ENCODE results near the gene SEC62.

The SEC62 gene
- 90.3 to 167 (median 124) reads per million in 9 experiments for total RNA-seq

GRCh38 chr3:169966428-169966950, at the start of gene SEC62:
Gene SEC62, plus strand, starts transcription at chr3:169966807. Its CDS starts 16 bp downstream, at chr3:169966823.
- DNase-seq = peak; percentile 94 to 97 (median 95)
- H3K36me3 Mint-ChIP-seq (ENCODE audit: insufficient read depth) = peaks cover 25% of the 10 kb centered on the region
- peak within 1 kb of the TSS; percentile 96 to 99 for H3K4me3 Mint-ChIP-seq
- ATAC-seq (replicated peaks) = peak; percentile 90
- H3K4me1 Mint-ChIP-seq (ENCODE audit: low read depth in 2 of 2) = peaks cover 20 to 37% of the 10 kb centered on the region in 2 donors
- peaks cover 0 to 12% of the 10 kb centered on the region in 2 donors for H3K27me3 Mint-ChIP-seq
- H3K9me3 Mint-ChIP-seq = no peaks in the 10 kb centered on the region
- H3K27ac Mint-ChIP-seq = peak within 1 kb of the TSS; percentile 99 to 100

- ATAC-seq (replicated peaks) (no peak), DNase-seq (no peak)
- Mint-ChIP-seq H3K9me3 (no peaks in the 10 kb centered on the region), H3K4me3 (no peak overlapping the region), H3K27me3 (peaks cover 9 to 29% of the 10 kb centered on the region in 2 donors), H3K36me3 (ENCODE audit: insufficient read depth) (no peaks in the 10 kb centered on the region), H3K27ac (no peak overlapping the region), H3K4me1 (ENCODE audit: low read depth in 2 of 2) (no peaks in the 10 kb centered on the region)
These were observed 43.4 kb upstream of the SEC62 start for GRCh38 chr3:169923189-169923588.

- peaks cover 9 to 29% of the 10 kb centered on the region in 2 donors for H3K27me3 Mint-ChIP-seq
These were observed 42.8 kb upstream of the SEC62 start for GRCh38 chr3:169923831-169924230.

GRCh38 chr3:169929830-169930519, 36.6 kb upstream of the SEC62 start:
- Mint-ChIP-seq H3K4me3 (no peak overlapping the region), H3K36me3 (ENCODE audit: insufficient read depth) (peaks cover 4% of the 10 kb centered on the region), H3K9me3 (no peaks in the 10 kb centered on the region), H3K27ac (no peak overlapping the region), H3K27me3 (peaks cover 35 to 58% of the 10 kb centered on the region in 2 donors), H3K4me1 (ENCODE audit: low read depth in 2 of 2) (no peaks in the 10 kb centered on the region)
- DNase-seq (no peak), ATAC-seq (replicated peaks) (no peak)

More at GRCh38 chr3:169923831-169924230, 42.8 kb upstream of the SEC62 start:
- Mint-ChIP-seq H3K36me3 (ENCODE audit: insufficient read depth) (no peaks in the 10 kb centered on the region), H3K4me3 (no peak overlapping the region), H3K27ac (no peak overlapping the region), H3K9me3 (no peaks in the 10 kb centered on the region), H3K4me1 (ENCODE audit: low read depth in 2 of 2) (no peaks in the 10 kb centered on the region)
- no peak for ATAC-seq (replicated peaks)
- no peak for DNase-seq

GRCh38 chr3:169930843-169931242, 35.8 kb upstream of the SEC62 start:
- H3K27me3 Mint-ChIP-seq = peaks cover 43 to 66% of the 10 kb centered on the region in 2 donors
- no peaks in the 10 kb centered on the region for H3K9me3 Mint-ChIP-seq
- H3K4me3 Mint-ChIP-seq = no peak overlapping the region
- DNase-seq = no peak
- peaks cover 4% of the 10 kb centered on the region for H3K36me3 Mint-ChIP-seq (ENCODE audit: insufficient read depth)
- no peak overlapping the region for H3K27ac Mint-ChIP-seq
- ATAC-seq (replicated peaks) = no peak
- H3K4me1 Mint-ChIP-seq (ENCODE audit: low read depth in 2 of 2) = no peaks in the 10 kb centered on the region

GRCh38 chr3:169931747-169932520, 34.7 kb upstream of the SEC62 start:
- no peak overlapping the region for H3K4me3 Mint-ChIP-seq
- peaks cover 36 to 59% of the 10 kb centered on the region in 2 donors for H3K27me3 Mint-ChIP-seq
- peak; percentile 54 for ATAC-seq (replicated peaks)
- H3K27ac Mint-ChIP-seq = no peak overlapping the region
- no peaks in the 10 kb centered on the region for H3K4me1 Mint-ChIP-seq (ENCODE audit: low read depth in 2 of 2)
- H3K36me3 Mint-ChIP-seq (ENCODE audit: insufficient read depth) = peaks cover 4% of the 10 kb centered on the region
- no peaks in the 10 kb centered on the region for H3K9me3 Mint-ChIP-seq
- DNase-seq = no peak

- no peak overlapping the region for H3K27ac Mint-ChIP-seq
- no peaks in the 10 kb centered on the region for H3K36me3 Mint-ChIP-seq (ENCODE audit: insufficient read depth)
- ATAC-seq (replicated peaks) (no peak), DNase-seq (no peak)
- H3K4me3 Mint-ChIP-seq = no peak overlapping the region
- H3K9me3 Mint-ChIP-seq = no peaks in the 10 kb centered on the region
- H3K4me1 Mint-ChIP-seq (ENCODE audit: low read depth in 2 of 2) = no peaks in the 10 kb centered on the region
- peaks cover 44 to 54% of the 10 kb centered on the region in 2 donors for H3K27me3 Mint-ChIP-seq
These were observed 27.3 kb upstream of the SEC62 start for GRCh38 chr3:169939320-169939719.

GRCh38 chr3:169939751-169940150, 26.9 kb upstream of the SEC62 start:
- Mint-ChIP-seq H3K4me1 (ENCODE audit: low read depth in 2 of 2) (no peaks in the 10 kb centered on the region), H3K27ac (no peak overlapping the region), H3K9me3 (no peaks in the 10 kb centered on the region)

GRCh38 chr3:169940470-169941181, 26.0 kb upstream of the SEC62 start:
- peaks cover 0 to 3% of the 10 kb centered on the region in 2 donors for H3K4me1 Mint-ChIP-seq (ENCODE audit: low read depth in 2 of 2)
- peak overlapping the region in 1 of 2 donors; percentile 20 for H3K27ac Mint-ChIP-seq
- peaks cover 31 to 49% of the 10 kb centered on the region in 2 donors for H3K27me3 Mint-ChIP-seq
- no peaks in the 10 kb centered on the region for H3K9me3 Mint-ChIP-seq
- H3K36me3 Mint-ChIP-seq (ENCODE audit: insufficient read depth) = no peaks in the 10 kb centered on the region
- ATAC-seq (replicated peaks) (peak; percentile 32), DNase-seq (no peak)
- no peak overlapping the region for H3K4me3 Mint-ChIP-seq

More at GRCh38 chr3:169939751-169940150, 26.9 kb upstream of the SEC62 start:
- DNase-seq = no peak
- H3K4me3 Mint-ChIP-seq = no peak overlapping the region
- peaks cover 40 to 51% of the 10 kb centered on the region in 2 donors for H3K27me3 Mint-ChIP-seq
- ATAC-seq (replicated peaks) = no peak
- H3K36me3 Mint-ChIP-seq (ENCODE audit: insufficient read depth) = no peaks in the 10 kb centered on the region

GRCh38 chr3:169945313-169945712, 21.3 kb upstream of the SEC62 start:
- Mint-ChIP-seq H3K4me1 (ENCODE audit: low read depth in 2 of 2) (peaks cover 0 to 3% of the 10 kb centered on the region in 2 donors), H3K36me3 (ENCODE audit: insufficient read depth) (no peaks in the 10 kb centered on the region), H3K27me3 (peaks cover 15 to 20% of the 10 kb centered on the region in 2 donors), H3K9me3 (no peaks in the 10 kb centered on the region), H3K27ac (no peak overlapping the region), H3K4me3 (no peak overlapping the region)
- peak; percentile 72 for ATAC-seq (replicated peaks)
- no peak for DNase-seq

GRCh38 chr3:169946336-169946735, 20.3 kb upstream of the SEC62 start:
- no peak overlapping the region for H3K27ac Mint-ChIP-seq
- ATAC-seq (replicated peaks) = no peak
- no peaks in the 10 kb centered on the region for H3K36me3 Mint-ChIP-seq (ENCODE audit: insufficient read depth)
- H3K4me3 Mint-ChIP-seq = no peak overlapping the region
- no peak for DNase-seq
- H3K9me3 Mint-ChIP-seq = no peaks in the 10 kb centered on the region
- H3K27me3 Mint-ChIP-seq = peaks cover 15 to 20% of the 10 kb centered on the region in 2 donors
- peaks cover 0 to 3% of the 10 kb centered on the region in 2 donors for H3K4me1 Mint-ChIP-seq (ENCODE audit: low read depth in 2 of 2)

- Mint-ChIP-seq H3K27ac (no peak overlapping the region), H3K4me1 (ENCODE audit: low read depth in 2 of 2) (peaks cover 0 to 3% of the 10 kb centered on the region in 2 donors), H3K4me3 (no peak overlapping the region), H3K36me3 (ENCODE audit: insufficient read depth) (no peaks in the 10 kb centered on the region), H3K27me3 (peaks cover 23 to 26% of the 10 kb centered on the region in 2 donors), H3K9me3 (no peaks in the 10 kb centered on the region)
- DNase-seq (no peak), ATAC-seq (replicated peaks) (no peak)
These were observed 17.8 kb upstream of the SEC62 start for GRCh38 chr3:169948559-169949448.

Measured in effector memory CD8-positive, alpha-beta T cell (primary cell).